HEK293 (cell line): ENCODE data around the gene VPS11.

Experiments
- CTCF ChIP-seq: fragments of 450-650 bp; formaldehyde crosslinking; IDR thresholded peaks from 2 replicates; pipeline ENCODE4 v1.5.1; 2016; ENCODE audit warnings: missing biosample characterization, missing genetic modification characterization
- HOXA7 ChIP-seq: sonication (generic); formaldehyde crosslinking; IDR thresholded peaks from 2 replicates; pipeline ENCODE4 v1.8.1; 2022; ENCODE audit warnings: missing genetic modification reagents, borderline replicate concordance

GRCh38 chr11:119025541-119025940, 42.1 kb upstream of the VPS11 start:
- TF ChIP-seq HOXA7: no peak
- no peak for TF ChIP-seq CTCF
